Neural progenitor cell (in vitro differentiated cells): ENCODE results near the gene MAMLD1. TPM values are rescaled to one million over a fixed set of nuclear protein-coding genes. Genes with fewer than 3 reads are reported as not detected.

Source experiments
- DNase-seq: peaks from one replicate; pipeline ENCODE4 v3.0.0-alpha.2; 2016; ENCODE audit warnings: low spot score
- H2AFZ ChIP-seq: fragments of 200-600 bp; sonication (generic); replicated peaks from 2 replicates; pipeline ENCODE4 v1.6.1; 2016; ENCODE audit warnings: antibody characterized with exemption
- H3F3A ChIP-seq: fragments of 200-600 bp; sonication (generic); 2 replicates; pipeline ENCODE4 v1.6.1; 2016; ENCODE audit warnings: antibody characterized with exemption, low read depth
- H3K27ac ChIP-seq: fragments of 200-600 bp; sonication (generic); 2 replicates; pipeline ENCODE4 v1.5.1; 2016; ENCODE audit warnings: mild to moderate bottlenecking
- H3K27me3 ChIP-seq: fragments of 200-600 bp; sonication (generic); 2 replicates; pipeline ENCODE4 v1.6.1; 2016; ENCODE audit warnings: mild to moderate bottlenecking, moderate library complexity
- H3K36me3 ChIP-seq: fragments of 200-600 bp; sonication (generic); 2 replicates; pipeline ENCODE4 v1.5.1; 2016
- H3K4me1 ChIP-seq: fragments of 200-600 bp; sonication (generic); 2 replicates; pipeline ENCODE4 v1.6.1; 2016; ENCODE audit warnings: mixed run types
- H3K4me2 ChIP-seq: fragments of 200-600 bp; sonication (generic); 2 replicates; pipeline ENCODE4 v1.6.1; 2016
- H3K4me3 ChIP-seq: fragments of 200-600 bp; sonication (generic); 2 replicates; pipeline ENCODE4 v1.5.1; 2016
- H3K79me2 ChIP-seq: fragments of 200-600 bp; sonication (generic); 2 replicates; pipeline ENCODE4 v1.6.1; 2016; ENCODE audit warnings: low read depth
- H3K9ac ChIP-seq: fragments of 200-600 bp; sonication (generic); 2 replicates; pipeline ENCODE4 v1.6.1; 2016
- H3K9me3 ChIP-seq: fragments of 200-600 bp; sonication (generic); 2 replicates; pipeline ENCODE4 v1.5.1; 2016; ENCODE audit warnings: low read depth
- H4K20me1 ChIP-seq: fragments of 200-600 bp; sonication (generic); 2 replicates; pipeline ENCODE4 v1.6.1; 2016; ENCODE audit warnings: low read depth
- H3K27ac Mint-ChIP-seq: 3 replicates; pipeline ENCODE4 v1.8.0; 2021; ENCODE audit warnings: mixed read lengths
- H3K27me3 Mint-ChIP-seq: 2 replicates; pipeline ENCODE4 v1.8.0; 2022; ENCODE audit warnings: low read depth, mild to moderate bottlenecking, inconsistent platforms, moderate library complexity, mixed read lengths; ENCODE audit not compliant: insufficient read depth
- H3K36me3 Mint-ChIP-seq: 3 replicates; pipeline ENCODE4 v1.8.0; 2021; ENCODE audit warnings: mixed read lengths
- H3K4me1 Mint-ChIP-seq: 3 replicates; pipeline ENCODE4 v1.8.0; 2021; ENCODE audit warnings: mixed read lengths
- H3K4me3 Mint-ChIP-seq: 3 replicates; pipeline ENCODE4 v1.8.0; 2021; ENCODE audit warnings: mild to moderate bottlenecking, moderate library complexity, mixed read lengths
- H3K9me3 Mint-ChIP-seq: 3 replicates; pipeline ENCODE4 v1.8.0; 2020; ENCODE audit warnings: mixed read lengths
- CTCF ChIP-seq: fragments of 200-600 bp; sonication (generic); IDR thresholded peaks from 2 replicates; pipeline ENCODE4 v1.5.1; 2017; ENCODE audit warnings: antibody characterized with exemption, mild to moderate bottlenecking
- EZH2 ChIP-seq: fragments of 200-600 bp; sonication (generic); IDR thresholded peaks from 2 replicates; pipeline ENCODE4 v1.6.1; 2017; ENCODE audit warnings: antibody characterized with exemption, mild to moderate bottlenecking, moderate library complexity
- EZH2phosphoT487 ChIP-seq: fragments of 200-600 bp; sonication (generic); IDR thresholded peaks from 2 replicates; pipeline ENCODE4 v1.6.1; 2017; ENCODE audit warnings: antibody characterized with exemption
- total RNA-seq: library from RNA; depleted of rRNA; stranded (reverse); fragments of >200 nt; gene quantifications from 2 replicates; pipeline ENCODE4 v1.2.3, GENCODE V29; 2015; ENCODE audit warnings: low replicate concordance

The MAMLD1 gene
- total RNA-seq, 1 donor from 2014 or later = not detected

- no peaks in the 10 kb centered on the region for H3K36me3 ChIP-seq
- H3K4me3 Mint-ChIP-seq = no peak overlapping the region
- no peaks in the 10 kb centered on the region for H3K36me3 Mint-ChIP-seq
- H3K4me2 ChIP-seq = no peak overlapping the region
- peaks cover 5% of the 10 kb centered on the region for H3K4me1 ChIP-seq
- H3K27ac ChIP-seq = no peak overlapping the region
- no peaks in the 10 kb centered on the region for H4K20me1 ChIP-seq
- H3K9me3 Mint-ChIP-seq = peaks cover 21% of the 10 kb centered on the region
- no peak overlapping the region for H3K9ac ChIP-seq
- no peaks in the 10 kb centered on the region for H3K79me2 ChIP-seq
- no peak overlapping the region for H2AFZ ChIP-seq
- no peaks in the 10 kb centered on the region for H3K4me1 Mint-ChIP-seq
- peaks cover 4% of the 10 kb centered on the region for H3K9me3 ChIP-seq
- no peaks in the 10 kb centered on the region for H3F3A ChIP-seq
- DNase-seq = no peak
- H3K27me3 Mint-ChIP-seq = peaks cover 16% of the 10 kb centered on the region
- H3K4me3 ChIP-seq = no peak overlapping the region
- peaks cover 24% of the 10 kb centered on the region for H3K27me3 ChIP-seq
- TF ChIP-seq EZH2 (no peak), EZH2phosphoT487 (no peak), CTCF (no peak)
- no peak overlapping the region for H3K27ac Mint-ChIP-seq
Observed at GRCh38 chrX:150355913-150356312, 7.2 kb upstream of the MAMLD1 start.

GRCh38 chrX:150357790-150358189, 5.3 kb upstream of the MAMLD1 start:
- no peak overlapping the region for H3K27ac ChIP-seq
- H3K4me2 ChIP-seq = no peak overlapping the region
- no peak overlapping the region for H3K27ac Mint-ChIP-seq
- no peaks in the 10 kb centered on the region for H3F3A ChIP-seq
- DNase-seq = no peak
- H3K4me1 Mint-ChIP-seq = peaks cover 3% of the 10 kb centered on the region
- H2AFZ ChIP-seq = no peak overlapping the region
- H3K4me3 Mint-ChIP-seq = no peak overlapping the region
- H3K36me3 ChIP-seq = no peaks in the 10 kb centered on the region
- H3K79me2 ChIP-seq = no peaks in the 10 kb centered on the region
- peaks cover 28% of the 10 kb centered on the region for H3K27me3 Mint-ChIP-seq
- H3K36me3 Mint-ChIP-seq = no peaks in the 10 kb centered on the region
- peaks cover 21% of the 10 kb centered on the region for H3K9me3 Mint-ChIP-seq
- H4K20me1 ChIP-seq = no peaks in the 10 kb centered on the region
- H3K27me3 ChIP-seq = peaks cover 42% of the 10 kb centered on the region
- no peak overlapping the region for H3K9ac ChIP-seq
- no peak for TF ChIP-seq EZH2
- no peak for TF ChIP-seq CTCF
- H3K4me1 ChIP-seq = peaks cover 5% of the 10 kb centered on the region
- no peaks in the 10 kb centered on the region for H3K9me3 ChIP-seq
- no peak overlapping the region for H3K4me3 ChIP-seq

- Histone ChIP-seq H3K9ac (no peak overlapping the region), H3K36me3 (no peaks in the 10 kb centered on the region), H4K20me1 (no peaks in the 10 kb centered on the region), H3K4me3 (no peak overlapping the region), H3K79me2 (no peaks in the 10 kb centered on the region), H3K4me2 (no peak overlapping the region), H3K27ac (no peak overlapping the region), H3F3A (no peaks in the 10 kb centered on the region), H2AFZ (no peak overlapping the region), H3K4me1 (peaks cover 5% of the 10 kb centered on the region), H3K9me3 (no peaks in the 10 kb centered on the region), H3K27me3 (peaks cover 51% of the 10 kb centered on the region)
- Mint-ChIP-seq H3K27ac (no peak overlapping the region), H3K36me3 (no peaks in the 10 kb centered on the region), H3K27me3 (peaks cover 28% of the 10 kb centered on the region), H3K4me3 (no peak overlapping the region), H3K4me1 (peaks cover 3% of the 10 kb centered on the region), H3K9me3 (peaks cover 21% of the 10 kb centered on the region)
- no peak for DNase-seq
- TF ChIP-seq EZH2 (no peak), EZH2phosphoT487 (no peak), CTCF (no peak)
Observed at GRCh38 chrX:150358651-150359050, 4.5 kb upstream of the MAMLD1 start.
